ENCODE measurements around the gene DCAF8. TPM values are rescaled to one million over a fixed set of nuclear protein-coding genes. Genes with fewer than 3 reads are reported as not detected.

The DCAF8 gene
- total RNA-seq, 2 donors from 2014 or later: 133 to 172 TPM

DNA sequence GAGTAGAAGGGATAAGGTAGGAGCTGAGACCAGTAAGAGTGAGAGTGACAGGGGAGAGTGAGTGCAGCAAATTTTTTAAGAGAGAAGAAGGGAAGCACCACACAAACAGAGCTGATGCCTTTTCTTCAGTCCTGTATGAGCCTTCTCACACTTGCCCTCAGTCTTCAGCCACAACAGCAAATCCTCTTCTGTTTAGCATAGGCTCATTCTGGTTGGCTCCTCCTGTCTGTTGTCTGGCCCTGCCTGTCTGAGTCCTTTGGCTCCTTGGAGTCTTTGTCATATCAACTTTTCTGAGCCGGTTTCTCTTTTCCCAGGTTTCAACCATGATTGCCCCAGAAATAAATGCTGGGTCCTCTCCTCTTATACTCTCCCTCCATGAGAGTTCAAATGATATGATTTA lies 84.7 kb downstream of the DCAF8 start:
- intact Hi-C loops (cut with DNase I): no loop called here
- Histone ChIP-seq H3K27ac (no peak overlapping the region), H3K4me3 (no peak overlapping the region), H3K4me1 (replicated peaks) (no peaks in the 10 kb centered on the region), H3K36me3 (no peaks in the 10 kb centered on the region), H3K27me3 (replicated peaks; ENCODE audit: insufficient read depth) (no peaks in the 10 kb centered on the region), H3K9me3 (no peaks in the 10 kb centered on the region)
- 80% methylated on average over 1 of the region's 1 CpG for WGBS
- DNase-seq (ENCODE audit: low spot score): no peak
- TF ChIP-seq, protein P1, sequence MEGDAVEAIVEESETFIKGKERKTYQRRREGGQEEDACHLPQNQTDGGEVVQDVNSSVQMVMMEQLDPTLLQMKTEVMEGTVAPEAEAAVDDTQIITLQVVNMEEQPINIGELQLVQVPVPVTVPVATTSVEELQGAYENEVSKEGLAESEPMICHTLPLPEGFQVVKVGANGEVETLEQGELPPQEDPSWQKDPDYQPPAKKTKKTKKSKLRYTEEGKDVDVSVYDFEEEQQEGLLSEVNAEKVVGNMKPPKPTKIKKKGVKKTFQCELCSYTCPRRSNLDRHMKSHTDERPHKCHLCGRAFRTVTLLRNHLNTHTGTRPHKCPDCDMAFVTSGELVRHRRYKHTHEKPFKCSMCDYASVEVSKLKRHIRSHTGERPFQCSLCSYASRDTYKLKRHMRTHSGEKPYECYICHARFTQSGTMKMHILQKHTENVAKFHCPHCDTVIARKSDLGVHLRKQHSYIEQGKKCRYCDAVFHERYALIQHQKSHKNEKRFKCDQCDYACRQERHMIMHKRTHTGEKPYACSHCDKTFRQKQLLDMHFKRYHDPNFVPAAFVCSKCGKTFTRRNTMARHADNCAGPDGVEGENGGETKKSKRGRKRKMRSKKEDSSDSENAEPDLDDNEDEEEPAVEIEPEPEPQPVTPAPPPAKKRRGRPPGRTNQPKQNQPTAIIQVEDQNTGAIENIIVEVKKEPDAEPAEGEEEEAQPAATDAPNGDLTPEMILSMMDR (IDR thresholded peaks at IDR 0.05): no peak
- TF ChIP-seq POLR2AphosphoS5 (IDR thresholded peaks at IDR 0.05) (no peak), POLR2A (IDR thresholded peaks at IDR 0.05) (no peak)

DNA sequence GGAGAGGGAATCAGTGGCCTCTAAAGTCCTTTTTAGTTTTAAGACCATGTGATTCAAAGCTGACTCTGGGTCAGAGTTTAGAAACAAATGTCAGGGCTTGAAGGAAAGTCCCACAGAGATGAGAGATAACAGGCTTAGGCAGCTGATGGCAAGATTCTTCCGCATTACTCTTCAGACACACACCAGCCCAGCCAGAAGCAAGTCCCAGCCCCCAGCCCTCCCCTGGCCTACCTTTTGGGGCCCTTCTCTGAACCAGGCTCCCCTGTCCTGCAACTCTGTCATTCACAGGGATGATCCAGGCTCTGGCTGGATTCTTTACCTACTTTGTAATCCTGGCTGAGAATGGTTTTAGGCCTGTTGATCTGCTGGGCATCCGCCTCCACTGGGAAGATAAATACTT lies 85.1 kb downstream of the DCAF8 start:
- H3K36me3 ChIP-seq: no peaks in the 10 kb centered on the region
- H3K4me3 ChIP-seq: no peak overlapping the region
- intact Hi-C loops (cut with DNase I): no loop called here
- no peak overlapping the region for H3K27ac ChIP-seq
- no peak for DNase-seq (ENCODE audit: low spot score)
- no peaks in the 10 kb centered on the region for H3K4me1 ChIP-seq (replicated peaks)
- TF ChIP-seq POLR2A (IDR thresholded peaks at IDR 0.05) (no peak), POLR2AphosphoS5 (IDR thresholded peaks at IDR 0.05) (no peak)
- TF ChIP-seq, protein P1 (IDR thresholded peaks at IDR 0.05): no peak
- no peaks in the 10 kb centered on the region for H3K27me3 ChIP-seq (replicated peaks; ENCODE audit: insufficient read depth)
- H3K9me3 ChIP-seq: no peaks in the 10 kb centered on the region
- WGBS: 90% methylated on average over 2 of the region's 2 CpGs

DNA sequence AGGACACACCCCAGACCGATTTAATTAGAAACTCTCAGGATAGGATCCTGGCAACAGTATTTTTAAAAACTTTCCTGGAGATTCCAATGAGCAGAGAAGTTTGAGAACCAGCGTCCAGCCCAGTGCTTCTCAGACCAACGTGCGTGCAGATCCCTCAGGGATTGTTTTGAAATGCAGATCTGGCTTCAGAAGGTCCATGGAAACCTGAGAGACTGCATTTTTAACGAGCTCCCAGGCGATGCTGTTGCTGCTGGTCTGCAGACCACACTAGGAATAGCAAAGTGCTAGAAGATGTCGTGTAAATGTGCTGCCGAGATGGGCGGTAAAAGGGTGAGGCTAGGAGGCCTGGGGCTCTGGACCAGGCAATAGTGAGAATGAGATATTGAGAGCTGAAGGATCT lies 90.4 kb downstream of the DCAF8 start:
- TF ChIP-seq POLR2A (IDR thresholded peaks at IDR 0.05): no peak
- Histone ChIP-seq H3K27ac (no peak overlapping the region), H3K4me1 (replicated peaks) (no peaks in the 10 kb centered on the region), H3K9me3 (no peaks in the 10 kb centered on the region), H3K36me3 (no peaks in the 10 kb centered on the region), H3K4me3 (no peak overlapping the region), H3K27me3 (replicated peaks; ENCODE audit: insufficient read depth) (no peaks in the 10 kb centered on the region)
- no peak for DNase-seq (ENCODE audit: low spot score)
- WGBS: 49% methylated on average over 9 of the region's 9 CpGs
- intact Hi-C loops (cut with DNase I): no loop called here

DNA sequence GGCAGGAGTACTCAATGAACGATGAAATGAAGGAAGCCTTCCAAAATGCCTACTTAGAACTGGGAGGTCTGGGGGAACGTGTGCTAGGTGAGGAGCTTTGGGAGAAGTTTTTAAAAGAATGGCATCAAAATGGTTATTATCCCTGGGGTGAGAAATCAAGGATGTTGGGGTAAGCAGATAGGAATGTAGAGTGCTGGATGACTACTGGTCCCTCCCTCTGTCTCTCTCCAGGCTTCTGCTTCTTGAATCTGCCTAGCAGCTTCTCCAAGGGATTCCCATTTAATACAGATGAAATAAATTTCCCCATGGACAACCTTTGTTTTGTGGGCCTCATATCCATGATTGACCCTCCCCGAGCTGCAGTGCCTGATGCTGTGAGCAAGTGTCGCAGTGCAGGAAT lies 91.0 kb downstream of the DCAF8 start:
- Histone ChIP-seq H3K9me3 (no peaks in the 10 kb centered on the region), H3K27me3 (replicated peaks; ENCODE audit: insufficient read depth) (no peaks in the 10 kb centered on the region), H3K27ac (no peak overlapping the region), H3K4me3 (no peak overlapping the region), H3K4me1 (replicated peaks) (no peaks in the 10 kb centered on the region), H3K36me3 (no peaks in the 10 kb centered on the region)
- no peak for DNase-seq (ENCODE audit: low spot score)
- intact Hi-C loops (cut with DNase I): no loop called here
- TF ChIP-seq, protein P1 (IDR thresholded peaks at IDR 0.05): no peak
- TF ChIP-seq POLR2AphosphoS5 (IDR thresholded peaks at IDR 0.05) (no peak), POLR2A (IDR thresholded peaks at IDR 0.05) (no peak)
- 87% methylated on average over 4 of the region's 4 CpGs for WGBS

DNA sequence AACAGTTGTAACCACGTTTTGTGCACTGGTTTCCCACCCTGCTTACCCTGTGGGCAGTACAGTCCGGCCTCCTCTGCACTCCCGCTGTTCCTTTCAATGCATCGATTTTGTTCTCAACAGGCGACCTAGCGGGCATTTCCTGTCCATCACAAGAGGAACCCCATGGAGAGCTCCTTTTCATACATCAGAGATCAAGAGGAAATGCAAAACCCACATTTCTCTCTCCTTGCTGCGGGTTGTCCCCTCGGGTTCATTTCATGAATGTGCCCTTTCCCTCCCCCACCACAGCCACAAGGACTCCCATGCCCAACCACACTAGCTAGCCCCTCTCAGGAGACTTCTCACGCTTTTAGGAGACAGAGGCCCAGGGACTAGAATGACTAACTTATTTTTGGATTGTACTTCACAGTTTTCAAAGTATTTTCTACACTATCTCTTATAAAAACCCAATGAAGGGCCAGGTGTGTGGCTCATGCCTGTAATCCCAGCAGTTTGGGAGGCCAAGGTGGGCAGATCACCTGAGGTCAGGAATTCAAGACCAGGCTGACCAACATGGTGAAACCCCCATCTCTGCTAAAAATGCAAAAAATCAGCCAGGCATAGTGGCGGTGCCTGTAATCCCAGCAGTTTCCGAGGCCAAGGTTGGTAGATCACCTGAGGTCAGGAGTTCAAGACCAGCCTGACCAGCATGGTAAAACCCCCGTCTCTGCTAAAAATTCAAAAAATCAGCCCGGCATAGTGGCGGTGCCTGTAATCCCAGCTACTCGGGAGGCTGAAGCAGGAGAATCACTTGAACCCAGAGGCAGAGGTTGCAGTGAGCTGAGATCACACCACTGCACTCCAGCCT lies 92.6 kb downstream of the DCAF8 start:
- no peak for TF ChIP-seq POLR2A (IDR thresholded peaks at IDR 0.05)
- TF ChIP-seq, protein P1 (IDR thresholded peaks at IDR 0.05): no peak
- Histone ChIP-seq H3K9me3 (no peaks in the 10 kb centered on the region), H3K4me3 (no peak overlapping the region), H3K4me1 (replicated peaks) (no peaks in the 10 kb centered on the region), H3K36me3 (no peaks in the 10 kb centered on the region), H3K27me3 (replicated peaks; ENCODE audit: insufficient read depth) (no peaks in the 10 kb centered on the region), H3K27ac (no peak overlapping the region)
- DNase-seq (ENCODE audit: low spot score): no peak
- intact Hi-C loops (cut with DNase I): no loop called here
- WGBS: 61% methylated on average over 15 of the region's 15 CpGs

Measured in prostate gland (tissue), 2 donors.